GM12878 (cell line): Measurements from ENCODE around the gene CNTNAP2. TPM values are rescaled to one million over a fixed set of nuclear protein-coding genes. Genes with fewer than 3 reads are reported as not detected.

Source experiments
- ATAC-seq: fragments of 200-7000 bp; cut with Tn5 transposase; 3 replicates; pipeline ENCODE4 v1.9.1; 2020; ENCODE audit warnings: mild to moderate bottlenecking, moderate library complexity
- BruUV-seq: library from RNA; stranded (reverse); fragments of 400-500 nt; replicated peaks from 2 replicates; lab custom pipeline; 2021; lab: Mats Ljungman, UMichigan
- CTCF ChIA-PET: fragments of 300-600 bp; sonication (Branson Sonifier 250); formaldehyde crosslinking; extraction: SDS; loops from one replicate; lab custom pipeline; 2021; ENCODE audit warnings: inconsistent platforms; lab: Yijun Ruan, JAX
- POLR2A ChIA-PET: fragments of 350-600 bp; formaldehyde crosslinking; extraction: SDS; loops from one replicate; lab custom pipeline; 2021; ENCODE audit warnings: inconsistent platforms; lab: Charles Lee
- RAD21 ChIA-PET: fragments of 300-600 bp; sonication (Branson Sonifier 250); formaldehyde crosslinking; loops from one replicate; lab custom pipeline; 2023; ENCODE audit warnings: antibody characterized with exemption; ENCODE audit not compliant: unreplicated experiment; lab: Charles Lee
- SMC1A ChIA-PET: fragments of 300-600 bp; sonication (Branson Sonifier 250); formaldehyde crosslinking; loops from one replicate; lab custom pipeline; 2023; ENCODE audit not compliant: unreplicated experiment, uncharacterized antibody; lab: Charles Lee
- DNase-seq: peaks from one replicate; pipeline ENCODE4 v3.0.0-alpha.2; 2011; ENCODE audit warnings: low read depth, low spot score
- FAIRE-seq: peaks from 3 replicates; lab custom pipeline; 2011; peaks lifted over from hg19 to GRCh38; lab: Jason Lieb, UNC
- H2AFZ ChIP-seq: 2 replicates; pipeline ENCODE4 v1.6.0; 2011; ENCODE audit warnings: low read depth, low read length, control low read depth; ENCODE audit not compliant: control insufficient read depth
- H3K27ac ChIP-seq: 2 replicates; pipeline ENCODE4 v1.5.1; 2011; ENCODE audit warnings: control low read depth; ENCODE audit not compliant: control insufficient read depth, insufficient read depth
- H3K27me3 ChIP-seq, 2 experiments: replicated peaks in 1 of 2; 2 replicates each; pipeline versions ENCODE4 v1.6.0 to v1.6.1; 2011; ENCODE audit warnings: low read length in 1 of 2; ENCODE audit not compliant: control insufficient read depth in 2 of 2, insufficient read depth in 2 of 2
- H3K36me3 ChIP-seq, 2 experiments: 2 replicates each; pipeline ENCODE4 v1.5.1; 2011; ENCODE audit warnings: low read length in 1 of 2; ENCODE audit not compliant: control insufficient read depth in 2 of 2, insufficient read depth in 2 of 2
- H3K4me1 ChIP-seq: 2 replicates; pipeline ENCODE4 v1.6.1; 2011; ENCODE audit warnings: mild to moderate bottlenecking, low read length, moderate library complexity, mixed read lengths; ENCODE audit not compliant: control insufficient read depth, insufficient read depth
- H3K4me2 ChIP-seq: 2 replicates; pipeline ENCODE4 v1.6.0; 2011; ENCODE audit warnings: control low read depth; ENCODE audit not compliant: control insufficient read depth, insufficient read depth
- H3K4me3 ChIP-seq: fragments of 200-600 bp; sonication (generic); 2 replicates; pipeline ENCODE4 v1.5.1; 2016
- H3K79me2 ChIP-seq: 2 replicates; pipeline ENCODE4 v1.6.0; 2011; ENCODE audit warnings: low read length; ENCODE audit not compliant: control insufficient read depth, insufficient read depth
- H3K9ac ChIP-seq: 2 replicates; pipeline ENCODE4 v1.8.0; 2011; ENCODE audit warnings: low read length, control low read depth, mixed read lengths; ENCODE audit not compliant: control insufficient read depth, insufficient read depth
- H3K9me3 ChIP-seq: replicated peaks from 3 replicates; pipeline ENCODE4 v1.5.1; 2011; ENCODE audit warnings: mild to moderate bottlenecking, low read length; ENCODE audit not compliant: control insufficient read depth, insufficient read depth
- H4K20me1 ChIP-seq: 2 replicates; pipeline ENCODE4 v1.6.0; 2011; ENCODE audit not compliant: control insufficient read depth, insufficient read depth
- ATF3 ChIP-seq: IDR thresholded peaks from 2 replicates; pipeline ENCODE4 v1.6.1; 2011; ENCODE audit warnings: low read depth, mild to moderate bottlenecking, low read length, moderate library complexity, borderline replicate concordance; ENCODE audit errors: extremely low read depth
- CBX3 ChIP-seq: fragments of 200-600 bp; sonication (generic); IDR thresholded peaks from 2 replicates; pipeline ENCODE4 v1.6.1; 2016; ENCODE audit warnings: low read depth, borderline replicate concordance
- EGR1 ChIP-seq, 2 experiments: IDR thresholded peaks; 1 replicate in 1 of 2; 2 replicates in 1 of 2; pipeline ENCODE4 v1.6.1; 2011 to 2012; ENCODE audit warnings: low read depth in 2 of 2, low read length in 2 of 2, borderline replicate concordance in 1 of 2, mild to moderate bottlenecking in 1 of 2, moderate library complexity in 1 of 2
- FOXM1 ChIP-seq: IDR thresholded peaks from 2 replicates; pipeline ENCODE4 v1.6.1; 2012; ENCODE audit warnings: low read depth, mild to moderate bottlenecking, inconsistent platforms, low read length, moderate library complexity
- GABPA ChIP-seq: IDR thresholded peaks from 2 replicates; pipeline ENCODE4 v1.6.1; 2014; ENCODE audit warnings: antibody characterized with exemption, low read depth, mild to moderate bottlenecking, inconsistent platforms
- IKZF2 ChIP-seq, 2 experiments: fragments of 450-650 bp; IDR thresholded peaks; 2 replicates each; pipeline ENCODE4 v1.6.1; 2017; ENCODE audit warnings: mild to moderate bottlenecking in 2 of 2, moderate library complexity in 2 of 2
- JUNB ChIP-seq: IDR thresholded peaks from 2 replicates; pipeline ENCODE4 v1.6.1; 2016; ENCODE audit warnings: antibody characterized with exemption, mild to moderate bottlenecking
- LARP7 ChIP-seq: fragments of 450-650 bp; IDR thresholded peaks from 2 replicates; pipeline ENCODE4 v1.6.1; 2017; ENCODE audit warnings: mild to moderate bottlenecking
- MTA3 ChIP-seq: IDR thresholded peaks from 2 replicates; pipeline ENCODE4 v1.6.1; 2012; ENCODE audit warnings: low read length, inconsistent platforms, borderline replicate concordance
- PRDM15 ChIP-seq: fragments of 450-650 bp; formaldehyde crosslinking; IDR thresholded peaks from 2 replicates; pipeline ENCODE4 v1.4.0; 2020; ENCODE audit warnings: mild to moderate bottlenecking, moderate library complexity
- RAD21 ChIP-seq: IDR thresholded peaks from 2 replicates; pipeline ENCODE4 v1.6.1; 2011; ENCODE audit warnings: mild to moderate bottlenecking, low read depth, low read length, moderate library complexity; ENCODE audit not compliant: insufficient read depth
- SMC3 ChIP-seq: IDR thresholded peaks from 2 replicates; pipeline ENCODE4 v1.6.1; 2011; ENCODE audit warnings: low read length, improper control_type of control experiment, borderline replicate concordance
- ZNF207 ChIP-seq: fragments of 450-650 bp; IDR thresholded peaks from 2 replicates; pipeline ENCODE4 v1.6.1; 2014; ENCODE audit warnings: antibody characterized with exemption, mild to moderate bottlenecking, borderline replicate concordance
- ZNF217 ChIP-seq: fragments of 450-650 bp; IDR thresholded peaks from 2 replicates; pipeline ENCODE4 v1.6.1; 2017; ENCODE audit warnings: antibody characterized with exemption, mild to moderate bottlenecking
- ZNF622 ChIP-seq: fragments of 450-650 bp; IDR thresholded peaks from 2 replicates; pipeline ENCODE4 v1.6.1; 2017; ENCODE audit warnings: mild to moderate bottlenecking, inconsistent platforms
- ZZZ3 ChIP-seq: IDR thresholded peaks from 2 replicates; pipeline ENCODE4 v1.6.1; 2011; ENCODE audit warnings: low read depth; ENCODE audit not compliant: control insufficient read depth, insufficient read length
- WGBS: methylation state at CpG from one replicate; pipeline ENCODE4 v1.1.6; 2016; ENCODE audit warnings: low lambda C conversion rate; ENCODE audit not compliant: insufficient replicate concordance, insufficient coverage; ENCODE audit errors: missing lambda C conversion rate; 5-methylcytosine and 5-hydroxymethylcytosine counted together
- in situ Hi-C: fragments of 300-500 bp; cut with MboI; formaldehyde crosslinking; loops from 9 replicates; pipeline ENCODE4 v1.14.3; 2018; ENCODE audit warnings: mixed read lengths
- intact Hi-C: fragments of 100-400 bp; cut with micrococcal nuclease; formaldehyde crosslinking; loops from one replicate; pipeline ENCODE4 v1.14.2; 2022; ENCODE audit not compliant: unreplicated experiment
- polyA plus RNA-seq, 11 experiments: library from polyadenylated mRNA; depleted of rRNA in 4 of 11; unstranded in 6 of 11; stranded (reverse) in 5 of 11; fragments of >200 nt; fragmentation: Nextera tagmentation in 4 of 11; fragmentation: Illumina TruSeq in 1 of 11; extraction: Ambion mirVana in 4 of 11; extraction: Trizol in 1 of 11; gene quantifications; 1 replicate in 1 of 11; 2 replicates in 10 of 11; pipeline versions ENCODE4 v1.2.1 to v1.2.3, GENCODE V29; 2011 to 2016; ENCODE audit warnings: inconsistent platforms in 2 of 11, missing spikeins in 2 of 11, low read depth in 1 of 11
- total RNA-seq, 4 experiments: library from RNA; depleted of rRNA in 3 of 4; stranded (reverse); fragments of >200 nt in 3 of 4; fragmentation: Illumina TruSeq in 1 of 4; extraction: Trizol in 1 of 4; gene quantifications; 2 replicates each; pipeline versions ENCODE4 v1.2.1 to v1.2.3, GENCODE V29; 2013 to 2021

The CNTNAP2 gene
- total and polyA plus RNA-seq, 10 of the 15 experiments (the other 5 are each of a cell fraction or from before 2014, with no cell fraction given) = 0.03 to 0.08 (median 0.03) TPM; not detected in 7

GRCh38 chr7:146874722-146875121 is 758.1 kb downstream of the CNTNAP2 start:
- BruUV-seq = no TSS peak
- no peak overlapping the region for H3K4me3 ChIP-seq
- POLR2A ChIA-PET = no interaction called here
- no peak for ATAC-seq
- TF ChIP-seq JUNB (no peak), EGR1 (IDR thresholded peaks at IDR 0.05; ENCODE audit: borderline replicate concordance in 1 of 2, low read depth in 2 of 2, low read length in 2 of 2) (no peak), ZZZ3 (no peak), IKZF2 (IDR thresholded peaks at IDR 0.05) (no peak), CBX3 (no peak), ZNF217 (no peak)
- CTCF ChIA-PET = no interaction called here
- no peak overlapping the region for H2AFZ ChIP-seq
- no peaks in the 10 kb centered on the region for H3K36me3 ChIP-seq
- no peaks in the 10 kb centered on the region for H3K4me1 ChIP-seq
- H4K20me1 ChIP-seq = no peaks in the 10 kb centered on the region
- in situ Hi-C loops (no loop called here), intact Hi-C loops (no loop called here)
- no peak overlapping the region for H3K9ac ChIP-seq
- SMC1A ChIA-PET = interaction anchor here (0.7 kb wide), 1 partner anchor 11 kb away, joined by 3 read pairs; no protein-coding TSS in a partner anchor
- H3K27ac ChIP-seq = no peak overlapping the region
- H3K9me3 ChIP-seq = no peaks in the 10 kb centered on the region
- H3K4me2 ChIP-seq = no peak overlapping the region
- RAD21 ChIA-PET = no interaction called here
- no peaks in the 10 kb centered on the region for H3K27me3 ChIP-seq
- no peak for DNase-seq
- no peak for FAIRE-seq
- WGBS = 15% methylated on average over 4 of the region's 4 CpGs
- no peaks in the 10 kb centered on the region for H3K79me2 ChIP-seq

GRCh38 chr7:146875237-146875785 is 758.7 kb downstream of the CNTNAP2 start:
- Histone ChIP-seq H4K20me1 (no peaks in the 10 kb centered on the region), H3K4me2 (no peak overlapping the region), H2AFZ (no peak overlapping the region), H3K9me3 (no peaks in the 10 kb centered on the region), H3K4me1 (no peaks in the 10 kb centered on the region), H3K9ac (no peak overlapping the region), H3K79me2 (no peaks in the 10 kb centered on the region), H3K36me3 (no peaks in the 10 kb centered on the region), H3K27ac (no peak overlapping the region), H3K4me3 (no peak overlapping the region), H3K27me3 (no peaks in the 10 kb centered on the region)
- in situ Hi-C loops (no loop called here), intact Hi-C loops (no loop called here)
- ChIA-PET SMC1A (interaction anchor here (0.6 kb wide), 1 partner anchor 133 kb away, joined by 3 read pairs; no protein-coding TSS in a partner anchor), CTCF (no interaction called here), RAD21 (no interaction called here), POLR2A (no interaction called here)
- no peak for ATAC-seq
- 2% methylated on average over 3 of the region's 3 CpGs for WGBS
- BruUV-seq = no TSS peak
- no peak for FAIRE-seq
- no peak for DNase-seq
- no peak for TF ChIP-seq ZNF207
- TF ChIP-seq ZNF622 = no peak
- TF ChIP-seq PRDM15 (CRISPR knock-in tag) = no peak
- TF ChIP-seq SMC3 = no peak
- no peak for TF ChIP-seq RAD21
- TF ChIP-seq FOXM1 = no peak
- TF ChIP-seq ATF3 = no peak
- TF ChIP-seq GABPA = no peak
- no peak for TF ChIP-seq LARP7
- TF ChIP-seq MTA3 = no peak
